ENCODE measurements around the gene L3MBTL3.
A peak's percentile ranks its signal among the peaks of the same experiment; 100 is the strongest.
"Not testable (repeated sequence)": the region's sequence is repeated elsewhere in the genome, so short reads cannot be mapped to it uniquely, and the experiment has no call there.

The L3MBTL3 gene

GRCh38 chr6:130138909-130139242 lies 120.5 kb downstream of the L3MBTL3 start:
- no peak for DNase-seq (ENCODE audit: low read depth)

DNA sequence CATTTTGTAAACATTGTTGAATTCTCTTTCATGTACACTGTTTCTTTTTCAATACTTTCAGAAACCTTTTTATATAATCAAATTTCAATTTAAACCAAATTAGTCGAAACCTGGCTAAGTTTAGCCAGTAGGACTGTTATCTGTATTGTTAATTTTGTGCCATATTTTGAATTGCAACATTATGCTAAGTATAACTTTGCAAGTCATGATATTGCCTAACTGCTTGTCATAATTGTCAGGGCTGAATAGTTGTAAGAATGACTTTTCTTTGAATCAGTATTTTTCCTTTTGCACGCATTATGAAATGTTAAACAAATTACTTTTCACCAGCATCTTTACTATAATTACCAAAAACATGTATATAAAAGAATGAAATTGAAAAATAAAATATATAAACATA lies 121.7 kb downstream of the L3MBTL3 start:
- DNase-seq (ENCODE audit: low read depth): no peak

DNA sequence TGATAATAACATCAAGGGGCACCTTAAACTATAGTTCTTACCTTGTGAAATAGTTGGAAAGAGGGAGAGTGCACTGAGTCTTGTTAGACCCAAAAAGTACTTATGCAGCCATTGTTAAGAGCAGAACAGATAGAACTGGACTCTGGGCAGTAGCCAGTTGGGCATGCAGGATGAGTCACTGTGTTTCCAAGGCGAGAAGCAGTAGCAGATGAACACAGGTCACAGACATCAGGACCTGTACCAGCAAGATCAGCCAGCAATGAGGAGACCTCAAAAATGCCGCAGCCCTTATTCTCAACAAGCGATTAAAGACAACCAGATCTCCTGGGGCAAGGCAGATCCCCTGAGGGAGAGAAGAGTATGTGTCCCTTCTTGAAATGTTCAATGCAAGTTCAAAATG lies 125.3 kb downstream of the L3MBTL3 start:
- peak; percentile 35 for DNase-seq (ENCODE audit: low read depth)

- DNase-seq (ENCODE audit: low read depth): no peak
These were observed 128.7 kb downstream of the L3MBTL3 start for GRCh38 chr6:130147111-130147510.

DNA sequence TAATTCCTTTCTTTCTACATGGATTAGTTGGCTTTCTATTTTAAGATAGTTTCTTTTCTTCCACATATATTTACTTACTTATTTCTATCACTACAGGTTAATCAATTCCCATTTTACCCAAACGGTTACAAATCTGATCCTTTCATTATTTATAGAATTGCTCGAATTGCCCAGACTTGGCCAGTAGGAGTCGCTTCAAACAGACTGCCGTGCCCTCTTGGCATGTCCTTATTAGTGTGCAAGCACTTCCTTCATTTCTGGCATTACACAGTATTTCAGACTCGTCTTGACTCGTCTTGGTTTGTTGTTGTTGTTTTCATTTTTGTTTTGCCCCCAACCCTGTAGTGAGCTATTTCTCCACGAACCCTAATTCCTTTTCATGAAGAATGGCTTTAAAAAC lies 129.8 kb downstream of the L3MBTL3 start:
- DNase-seq (ENCODE audit: low read depth): peak; percentile 29

DNA sequence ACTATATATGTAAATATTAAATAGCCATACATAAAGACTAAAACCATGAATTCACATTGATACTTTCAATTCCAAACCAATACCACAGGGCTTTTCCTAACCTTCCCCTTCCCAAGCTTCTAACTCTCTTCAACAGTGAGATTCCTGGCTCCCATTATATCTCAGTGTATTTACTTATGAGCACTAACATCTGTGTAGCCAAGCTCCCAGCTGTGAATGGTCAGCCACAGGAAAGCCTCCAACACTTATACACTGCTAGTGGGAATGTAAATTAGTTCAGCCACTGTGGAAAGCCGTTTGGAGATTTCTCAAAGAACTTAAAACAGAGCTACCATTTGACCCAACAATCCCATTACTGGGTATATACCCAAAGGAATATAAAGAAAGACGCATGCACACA lies 130.6 kb downstream of the L3MBTL3 start:
- DNase-seq (ENCODE audit: low read depth): not testable (repeated sequence)

DNA sequence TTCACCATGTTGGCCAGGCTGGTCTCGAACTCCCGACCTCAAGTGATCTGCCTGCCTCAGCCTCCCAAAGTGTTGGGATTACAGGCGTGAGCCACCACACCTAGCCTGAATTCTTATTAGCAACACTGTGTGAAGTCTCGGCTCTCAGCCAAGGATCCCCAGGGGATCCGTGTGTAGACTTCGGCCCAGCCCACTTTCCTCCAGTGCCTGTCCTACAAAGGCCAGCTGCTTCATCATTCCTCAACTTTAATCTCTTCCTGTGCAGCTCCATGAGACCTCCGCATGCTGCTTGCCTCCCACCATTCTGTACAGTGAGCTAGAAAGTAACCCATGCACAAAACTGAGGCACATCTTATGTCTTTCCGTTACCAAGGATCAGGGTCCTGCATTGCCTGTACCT lies 132.5 kb downstream of the L3MBTL3 start:
- DNase-seq (ENCODE audit: low read depth): no peak

- no peak for DNase-seq (ENCODE audit: low read depth)
These were observed 134.6 kb downstream of the L3MBTL3 start for GRCh38 chr6:130152908-130153510.

- DNase-seq (ENCODE audit: low read depth): no peak
These were observed 138.5 kb downstream of the L3MBTL3 start for GRCh38 chr6:130156908-130157307.

GRCh38 chr6:130158056-130158455 lies 139.7 kb downstream of the L3MBTL3 start:
- no peak for DNase-seq (ENCODE audit: low read depth)

- DNase-seq (ENCODE audit: low read depth): no peak
These were observed 140.2 kb downstream of the L3MBTL3 start for GRCh38 chr6:130158548-130158947.

DNA sequence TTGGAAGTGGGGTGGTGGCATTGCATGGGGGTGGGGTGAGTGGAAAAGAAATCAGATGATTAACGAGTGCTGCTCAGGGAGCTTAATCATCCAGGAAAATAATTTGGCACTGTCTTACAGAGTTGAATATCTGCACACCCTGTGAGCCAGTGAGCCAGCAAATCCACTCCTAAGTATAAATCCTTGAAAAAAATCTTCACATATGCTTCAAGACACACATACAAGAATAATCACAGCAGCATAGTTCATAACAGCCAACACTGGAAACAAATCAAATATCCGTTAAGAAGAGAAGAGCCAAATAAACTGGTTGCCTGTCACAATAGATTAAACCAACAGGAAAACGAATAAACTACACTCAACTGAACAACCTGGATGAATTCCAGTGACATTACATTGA lies 141.6 kb downstream of the L3MBTL3 start:
- DNase-seq (ENCODE audit: low read depth): no peak

DNA sequence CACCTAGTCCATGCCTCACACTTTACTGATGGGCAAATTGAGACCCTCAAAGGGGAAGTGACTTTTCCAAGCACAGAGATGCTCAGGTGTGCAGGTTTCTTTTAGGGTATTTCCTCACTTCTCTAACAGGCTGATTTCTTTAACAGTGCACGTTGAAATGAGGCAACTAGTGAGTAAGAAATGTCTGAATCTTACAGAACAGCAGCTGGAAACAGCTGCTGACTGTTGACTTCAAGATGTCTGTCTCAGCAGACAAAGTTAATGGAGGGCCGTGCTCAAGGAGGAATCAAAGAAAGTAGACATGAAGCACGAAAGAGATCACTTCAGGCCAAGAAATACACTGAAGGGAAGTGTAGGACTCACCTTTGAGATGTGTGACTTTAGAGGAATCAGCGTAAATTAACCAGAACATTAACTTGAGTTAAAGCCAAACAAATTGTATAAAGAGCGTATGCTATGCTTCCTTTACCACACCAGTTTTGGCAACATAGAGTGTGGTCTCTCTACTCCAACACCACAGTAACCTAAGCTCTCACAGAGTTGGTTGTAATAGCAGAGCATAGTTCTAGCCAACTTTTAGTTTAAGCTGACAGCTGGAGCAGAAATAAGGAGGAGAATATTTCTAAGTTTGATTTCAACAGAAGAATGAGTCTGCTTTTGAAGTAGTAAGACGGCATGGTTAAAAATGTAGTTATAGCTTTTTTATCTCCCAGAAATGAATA lies 143.5 kb downstream of the L3MBTL3 start:
- no peak for DNase-seq (ENCODE audit: low read depth)

- DNase-seq (ENCODE audit: low read depth): peak; percentile 3
These were observed 144.0 kb downstream of the L3MBTL3 start for GRCh38 chr6:130162421-130162820.

DNA sequence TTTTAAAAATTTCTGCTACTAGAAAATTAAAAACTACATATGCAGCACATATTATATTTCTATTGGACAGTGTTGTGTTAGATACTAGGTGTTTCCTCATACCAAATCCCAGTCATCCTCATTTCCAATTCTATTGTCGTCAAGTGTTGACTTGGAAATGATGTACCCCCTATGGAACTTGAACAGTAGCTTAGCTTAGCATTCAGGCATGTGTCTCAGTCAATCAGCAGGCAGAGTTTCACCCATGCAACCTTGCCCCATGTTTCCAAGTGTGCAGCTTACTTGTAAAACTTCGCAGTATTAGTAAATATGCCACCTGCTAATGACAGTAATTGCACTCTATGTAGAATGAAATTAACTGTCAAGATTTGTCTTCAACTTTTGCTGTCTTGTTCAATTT lies 144.9 kb downstream of the L3MBTL3 start:
- no peak for DNase-seq (ENCODE audit: low read depth)

DNA sequence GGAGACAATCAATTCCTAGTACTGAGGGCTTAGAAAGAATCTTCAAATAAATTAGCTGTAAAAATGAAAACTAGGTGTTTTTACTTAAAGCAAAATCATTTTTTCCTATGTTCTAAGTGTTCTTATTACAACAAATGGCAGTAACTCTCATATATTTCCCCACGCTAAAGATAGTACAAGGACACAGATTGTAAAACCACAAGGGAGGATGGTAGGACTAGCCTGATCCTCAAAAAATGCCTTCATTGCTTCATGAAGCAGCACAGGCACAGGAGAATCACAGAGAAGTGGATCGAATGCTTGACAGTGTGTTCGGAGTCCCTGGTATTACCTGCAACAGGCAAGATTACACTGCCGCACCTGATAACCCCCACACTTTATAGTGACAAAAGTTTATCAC lies 145.9 kb downstream of the L3MBTL3 start:
- DNase-seq (ENCODE audit: low read depth): no peak

DNA sequence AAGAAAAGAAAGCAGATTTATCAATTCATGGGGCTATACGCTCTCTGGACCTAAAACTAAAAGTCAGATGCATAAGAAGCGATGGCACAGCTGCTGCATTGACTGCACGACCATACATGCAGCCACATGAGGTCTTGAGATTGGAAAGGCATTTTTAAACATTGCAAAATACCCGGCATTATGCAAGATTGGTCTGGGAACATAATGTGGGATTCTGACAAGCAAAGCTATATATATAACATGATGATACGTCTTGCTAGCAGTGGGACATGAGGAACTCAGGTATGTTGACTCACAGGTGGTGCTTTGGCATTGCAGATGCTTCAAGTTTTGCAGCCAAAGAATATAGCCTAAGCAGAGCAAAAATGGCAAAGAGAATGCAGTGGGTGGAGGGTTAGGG lies 149.3 kb downstream of the L3MBTL3 start:
- DNase-seq (ENCODE audit: low read depth): peak; percentile 3

DNA sequence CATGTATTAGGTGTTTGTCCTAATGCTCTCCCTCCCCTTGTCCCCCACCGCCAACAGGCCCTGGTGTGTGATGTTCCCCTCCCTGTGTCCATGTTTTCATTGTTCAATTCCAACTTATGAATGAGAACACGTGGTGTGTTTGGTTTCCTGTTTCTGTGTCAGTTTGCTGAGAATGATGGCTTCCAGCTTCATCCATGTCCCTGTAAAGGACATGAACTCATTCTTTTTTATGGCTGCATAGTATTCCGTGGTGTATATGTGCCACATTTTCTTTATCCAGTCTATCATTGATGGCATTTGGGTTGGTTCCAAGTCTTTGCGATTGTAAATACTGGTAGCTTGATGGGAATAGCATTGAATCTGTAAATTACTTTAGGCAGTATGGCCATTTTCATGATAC lies 151.8 kb downstream of the L3MBTL3 start:
- not testable (repeated sequence) for DNase-seq (ENCODE audit: low read depth)

- DNase-seq (ENCODE audit: low read depth): not testable (repeated sequence)
These were observed 155.1 kb downstream of the L3MBTL3 start for GRCh38 chr6:130173377-130174004.

DNA sequence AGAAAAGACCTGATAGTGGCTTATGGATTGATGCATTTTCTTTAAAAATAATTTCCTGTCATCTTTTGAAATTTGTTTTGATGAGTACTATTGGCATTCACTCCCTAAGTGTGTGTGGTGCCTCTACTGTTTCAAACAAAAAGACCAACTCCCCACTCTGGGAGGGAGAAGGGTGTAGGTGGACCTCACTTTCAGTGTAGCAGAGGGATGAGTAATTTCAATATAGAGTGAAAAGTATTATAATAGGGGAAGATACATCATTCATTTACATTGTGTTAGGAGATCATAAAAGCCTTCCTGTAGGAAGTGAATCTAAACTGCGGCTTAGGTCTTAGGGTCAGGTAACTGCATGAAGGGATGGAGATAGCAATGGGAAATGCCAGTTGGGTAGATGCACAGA lies 158.0 kb downstream of the L3MBTL3 start:
- DNase-seq (ENCODE audit: low read depth): no peak

DNA sequence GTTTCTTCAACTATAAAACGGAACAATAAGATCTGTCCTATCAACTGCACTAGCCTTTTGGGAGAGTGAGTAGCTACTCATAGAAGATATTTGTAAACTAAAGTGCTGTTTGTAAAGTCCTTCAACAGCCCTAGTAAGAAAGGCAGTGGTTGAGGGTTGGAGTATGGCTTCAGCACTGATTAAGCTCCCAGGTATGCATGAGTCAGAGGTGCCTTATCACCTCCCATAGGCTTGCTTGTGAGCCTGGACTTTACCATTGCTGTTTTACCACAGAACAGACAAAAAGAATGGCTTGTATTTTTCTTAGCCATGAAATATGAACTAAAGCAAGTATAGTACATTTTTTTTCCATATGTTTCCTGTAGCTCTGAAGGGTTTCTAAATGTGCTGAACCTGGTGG lies 160.3 kb downstream of the L3MBTL3 start:
- DNase-seq (ENCODE audit: low read depth): peak; percentile 95

DNA sequence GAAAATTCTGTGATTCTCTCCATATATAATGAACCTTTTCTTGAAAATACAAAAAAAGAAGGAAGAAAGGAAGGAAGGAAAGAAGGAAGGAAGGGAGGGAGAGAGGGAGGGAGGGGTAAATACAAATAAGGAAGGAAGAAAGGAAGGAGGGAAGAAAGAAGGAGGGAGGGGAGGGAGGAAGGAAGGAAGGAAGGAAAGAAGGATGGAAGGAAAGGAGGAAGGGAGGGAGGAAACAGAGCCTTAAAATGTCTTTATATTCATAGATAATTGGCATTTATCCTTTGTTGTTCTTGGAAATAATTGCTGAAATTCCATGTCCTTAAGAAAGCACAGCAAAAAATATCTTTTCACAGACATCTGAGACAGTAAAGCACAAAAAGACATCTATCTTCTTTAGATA lies 164.1 kb downstream of the L3MBTL3 start:
- no peak for DNase-seq (ENCODE audit: low read depth)

All from ELR (cell line).